Stimulated activated CD4-positive, alpha-beta T cell treated with anti-CD3 and anti-CD28 coated beads, Interleukin-4, amount 100 ng/mL, for 1 hour (primary cell): Measurements from ENCODE around the gene ADNP2.
"Not testable (repeated sequence)": the region's sequence is repeated elsewhere in the genome, so short reads cannot be mapped to it uniquely, and the experiment has no call there.

Experiments
- DNase-seq: peaks from one replicate; pipeline ENCODE4 v3.0.0-alpha.2; 2020

ADNP2 gene

DNA sequence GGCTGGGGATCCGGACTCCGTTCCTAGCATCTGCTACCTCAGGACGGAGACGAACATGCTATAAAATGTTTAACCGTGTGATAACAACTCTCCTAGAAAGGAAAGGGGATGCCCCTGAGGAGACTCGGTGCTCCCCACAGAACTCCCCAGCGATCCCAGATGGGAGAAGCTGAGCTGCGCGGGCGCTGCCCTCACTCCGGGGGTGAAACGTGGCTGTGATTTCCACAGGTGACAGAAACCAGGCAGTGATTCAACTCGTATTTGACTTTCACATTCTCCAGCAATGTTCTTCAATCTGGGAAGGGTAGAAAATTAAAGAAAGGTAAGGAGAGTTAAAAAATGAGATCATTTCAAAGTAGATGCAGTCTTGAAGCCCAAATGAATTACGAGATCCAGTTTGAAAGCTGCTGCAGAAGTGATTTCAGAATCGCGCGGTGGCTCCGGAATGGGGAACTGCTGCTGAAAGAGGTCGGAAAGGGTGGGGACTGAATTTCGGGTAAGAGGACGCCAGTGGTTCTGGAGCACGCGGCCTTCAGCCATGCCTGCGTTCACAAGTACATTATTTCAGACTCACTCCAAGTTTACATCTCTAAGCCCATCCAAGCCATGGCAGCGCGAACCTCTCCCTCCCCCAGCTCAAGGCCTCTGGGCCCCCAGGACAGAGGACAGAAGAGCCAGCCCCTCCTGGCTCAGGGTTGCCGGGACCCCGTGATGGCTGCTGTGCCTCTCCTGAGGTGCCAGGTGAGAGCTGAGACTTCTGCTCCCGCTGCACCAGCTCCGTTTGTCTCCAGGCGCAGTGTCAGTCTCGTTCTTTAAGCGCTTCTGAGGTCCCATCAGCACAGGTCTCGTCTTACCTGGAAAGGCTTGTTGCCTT is 39.5 kb downstream of the ADNP2 start:
- DNase-seq = no peak

DNA sequence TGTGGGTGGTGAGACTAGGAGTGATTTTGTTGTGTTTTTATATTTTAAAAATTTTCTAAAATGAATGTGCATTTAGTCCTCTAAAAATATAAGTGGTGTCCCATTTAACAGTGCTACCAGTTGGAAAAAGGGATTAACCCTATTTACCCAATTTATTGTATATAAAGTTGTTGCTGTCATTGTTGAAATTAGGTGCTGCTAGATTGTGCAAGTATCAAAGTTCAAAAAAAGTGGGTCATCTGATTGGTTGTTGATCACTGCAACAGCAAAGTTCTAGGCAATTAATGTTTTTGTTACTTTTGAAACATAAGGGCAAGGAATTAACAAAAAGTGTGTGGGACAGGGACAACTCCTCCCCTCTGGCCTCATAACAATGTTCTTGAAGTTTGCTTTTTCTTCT is 40.6 kb downstream of the ADNP2 start:
- DNase-seq = no peak

DNA sequence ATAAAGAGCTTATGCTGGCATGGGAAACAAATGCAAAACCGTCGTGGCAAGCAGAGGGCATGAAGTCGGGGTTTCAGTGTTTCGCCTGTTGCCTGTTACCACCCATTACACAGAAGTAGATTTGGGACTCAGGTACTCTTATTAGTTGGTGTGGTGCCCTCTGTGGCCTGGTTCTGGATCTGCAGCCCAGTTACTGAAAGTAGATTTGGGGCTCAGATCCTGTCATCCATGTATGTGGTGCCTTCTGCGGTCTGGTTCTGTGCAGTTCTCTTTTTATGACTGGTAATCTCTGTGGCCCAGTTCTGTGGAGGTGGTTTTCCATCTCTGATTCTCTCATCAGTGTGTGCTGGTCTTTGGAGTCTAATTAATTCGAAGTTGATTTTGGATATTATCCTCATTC is 45.2 kb downstream of the ADNP2 start:
- DNase-seq = peak; percentile 21

DNA sequence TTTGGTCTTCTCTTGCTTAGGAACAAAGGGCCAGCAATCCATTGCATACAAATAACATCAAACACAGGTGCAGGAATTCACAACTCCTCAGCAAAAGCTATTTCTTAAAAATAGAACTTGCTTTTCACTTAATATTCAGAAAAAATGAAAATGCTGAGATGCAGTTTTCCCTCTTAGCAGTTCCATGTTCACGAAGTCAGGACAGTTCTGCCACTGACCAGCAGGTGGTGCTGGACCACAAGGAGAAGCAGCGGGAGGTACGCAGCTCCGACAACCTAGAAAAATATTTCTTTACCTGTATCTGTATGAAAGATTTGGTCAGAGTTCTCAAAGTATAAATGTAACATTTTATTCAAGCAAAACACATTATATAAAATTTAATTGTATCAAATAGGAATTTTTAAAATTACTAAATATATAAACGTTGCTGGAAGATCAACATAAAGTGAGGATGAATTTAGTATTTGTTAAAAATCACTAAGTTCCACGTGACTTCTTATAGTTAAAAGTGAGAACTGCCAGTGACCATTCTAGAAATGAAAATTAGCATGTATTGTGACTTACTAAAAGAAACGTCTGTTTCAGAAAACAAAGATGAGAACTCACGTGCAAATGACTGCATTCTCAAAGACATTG is 48.8 kb downstream of the ADNP2 start:
- DNase-seq = peak; percentile 78

DNA sequence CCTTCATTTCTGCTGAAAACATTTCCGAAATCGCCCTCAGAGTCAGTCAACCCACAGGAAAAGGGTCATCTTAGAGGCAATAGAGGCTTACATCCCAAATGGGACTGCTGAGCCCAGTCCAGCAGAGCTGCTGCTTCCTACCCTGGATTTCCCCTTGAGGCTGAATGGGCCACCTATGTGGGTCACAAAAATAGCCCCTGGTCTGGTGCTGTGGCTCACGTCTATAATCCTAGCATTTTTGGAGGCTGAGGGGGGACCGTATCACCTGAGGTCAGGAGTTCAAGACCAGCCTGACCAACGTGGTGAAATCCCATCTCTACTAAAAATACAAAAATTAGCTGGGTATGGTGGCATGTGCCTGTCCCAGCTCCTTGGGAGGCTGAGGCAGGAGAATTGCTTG is 49.3 kb downstream of the ADNP2 start:
- no peak for DNase-seq

DNA sequence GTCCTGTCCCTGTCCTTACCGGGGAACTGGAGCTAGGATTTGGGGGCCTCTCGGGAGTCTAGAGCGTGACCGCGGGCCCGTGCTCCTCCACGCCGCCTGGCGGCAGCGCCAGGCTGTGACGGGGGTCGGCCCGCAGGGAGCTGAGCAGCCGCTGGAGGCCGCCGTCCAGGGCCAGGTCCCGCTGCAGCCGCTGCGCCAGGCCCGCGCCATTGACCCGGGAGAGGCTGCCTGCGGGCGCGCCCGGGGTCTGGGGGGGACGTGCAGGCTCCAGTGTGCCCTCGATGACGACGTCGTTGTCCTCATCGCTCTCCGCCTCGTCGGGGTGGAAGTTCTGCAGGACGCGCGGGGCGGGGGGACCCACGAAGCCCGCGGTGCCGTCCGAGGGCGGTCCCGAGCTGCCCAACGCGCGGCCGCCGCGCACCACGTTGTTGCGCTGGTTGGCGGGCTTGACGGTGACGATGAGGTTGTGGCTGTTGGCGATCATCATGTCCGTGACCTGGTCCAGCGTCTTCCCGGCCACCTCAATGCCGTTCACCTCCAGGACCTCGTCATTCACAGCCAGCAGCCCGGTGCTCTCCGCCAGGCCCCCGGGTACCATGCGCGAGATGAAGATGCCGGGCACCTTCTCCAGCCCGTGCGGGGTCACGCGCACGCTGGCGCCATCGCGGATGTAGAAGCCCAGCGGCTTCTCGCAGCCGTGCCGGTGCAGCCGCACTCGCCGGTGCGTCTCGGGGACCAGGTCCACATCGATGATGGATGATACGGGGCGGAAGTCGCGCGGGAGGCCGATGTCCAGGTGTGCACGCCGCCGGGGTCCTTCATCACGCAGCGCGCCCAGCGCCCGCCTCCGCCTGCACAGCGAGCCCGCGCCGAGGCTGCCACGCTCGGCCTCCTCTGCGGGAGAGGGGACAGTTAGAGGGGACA is 50.9 kb downstream of the ADNP2 start:
- peak; percentile 40 for DNase-seq

DNA sequence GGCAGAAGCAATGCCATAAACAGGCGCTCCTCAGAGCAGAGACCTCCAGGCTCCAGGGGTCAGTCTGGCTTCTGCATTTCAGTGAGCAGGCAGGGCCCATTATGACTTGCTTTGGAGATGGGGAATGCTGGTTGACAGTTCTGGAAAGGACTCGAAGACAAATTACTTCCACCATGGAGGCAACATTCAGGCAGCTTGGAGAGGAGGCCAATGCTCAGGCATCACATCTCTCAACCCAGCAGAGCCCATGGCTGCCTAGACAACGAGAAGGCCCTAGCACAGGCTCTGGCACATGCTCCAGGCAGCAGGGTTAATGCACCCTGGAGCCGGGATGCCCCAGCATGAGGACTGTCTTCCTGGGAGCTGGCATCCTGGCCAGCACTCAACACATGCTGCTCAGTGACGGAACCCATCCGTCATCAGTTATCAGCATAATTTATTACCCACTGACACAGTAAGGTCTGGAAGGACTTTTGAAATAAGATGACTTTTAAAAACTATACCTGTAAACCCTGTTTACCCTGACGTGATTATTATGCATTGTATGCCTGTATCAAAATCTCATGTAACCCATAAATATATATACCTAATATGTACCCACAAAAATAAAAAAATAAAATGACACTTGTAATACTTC is 52.8 kb downstream of the ADNP2 start:
- DNase-seq = no peak

DNA sequence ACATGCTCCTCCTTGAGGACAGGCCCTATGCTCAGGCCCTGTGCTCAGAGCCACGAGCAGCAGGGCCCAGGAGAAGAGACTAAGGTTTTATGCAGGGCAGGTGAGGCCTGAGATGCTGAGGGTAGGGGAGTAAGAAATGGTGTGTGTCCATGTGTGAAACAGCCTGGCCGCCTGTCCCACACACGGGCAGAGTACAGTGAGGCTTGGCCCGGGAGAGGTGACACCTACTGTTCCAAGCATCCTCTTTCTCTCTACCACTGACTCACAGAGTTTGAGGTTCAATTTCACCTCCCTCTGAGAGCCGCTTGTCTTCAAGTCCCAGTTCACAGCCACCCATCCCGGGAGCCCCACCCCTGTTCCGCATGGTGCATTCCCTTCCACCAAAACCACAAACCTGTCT is 54.1 kb downstream of the ADNP2 start:
- DNase-seq = no peak

DNA sequence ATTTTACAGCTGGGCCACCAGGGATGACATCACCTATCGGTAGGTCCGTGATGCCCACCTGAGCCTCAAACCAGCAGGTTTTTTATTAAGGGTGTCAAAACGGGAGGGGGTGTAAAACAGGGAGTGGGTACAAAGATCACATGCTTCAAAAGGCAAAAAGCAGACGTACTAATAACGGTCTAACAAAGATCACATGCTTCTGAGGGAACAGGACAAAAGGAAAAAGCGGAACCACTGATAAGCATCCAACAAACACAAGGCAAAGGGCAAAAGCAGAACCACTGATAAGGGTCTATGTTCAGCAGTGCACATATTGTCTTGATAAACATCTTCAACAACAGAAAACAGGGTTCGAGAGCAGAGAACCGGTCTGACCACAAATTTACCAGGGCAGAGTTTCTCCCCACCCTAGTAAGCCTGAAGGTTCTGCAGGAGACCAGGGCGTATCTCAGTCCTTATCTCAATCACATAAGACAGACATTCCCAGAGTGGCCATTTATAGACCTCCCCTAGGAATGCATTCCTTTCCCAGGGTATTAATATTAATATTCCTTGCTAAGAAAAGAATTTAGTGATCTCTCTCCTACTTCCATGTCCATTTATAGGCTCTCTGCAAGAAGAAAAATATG is 55.8 kb downstream of the ADNP2 start:
- DNase-seq = not testable (repeated sequence)

DNA sequence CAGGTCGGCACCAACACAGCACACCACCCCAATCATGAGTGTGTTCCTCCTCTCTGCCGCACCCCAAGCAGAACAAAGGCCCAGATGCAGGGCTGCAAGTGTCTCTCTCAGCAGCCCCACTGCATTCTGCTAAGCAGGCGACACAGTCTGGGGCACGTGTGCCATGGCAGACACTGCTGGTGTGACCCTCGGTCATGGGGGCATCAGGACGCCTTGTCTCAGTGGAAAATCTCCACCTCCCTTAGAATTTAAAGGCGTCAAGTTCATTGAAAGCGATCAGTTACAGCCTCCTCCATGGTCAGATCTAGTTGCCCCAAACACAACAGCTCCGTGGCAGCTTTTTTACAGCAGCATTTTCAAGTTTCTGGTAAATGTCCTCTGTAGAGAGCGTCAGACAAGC is 57.2 kb downstream of the ADNP2 start:
- no peak for DNase-seq

DNA sequence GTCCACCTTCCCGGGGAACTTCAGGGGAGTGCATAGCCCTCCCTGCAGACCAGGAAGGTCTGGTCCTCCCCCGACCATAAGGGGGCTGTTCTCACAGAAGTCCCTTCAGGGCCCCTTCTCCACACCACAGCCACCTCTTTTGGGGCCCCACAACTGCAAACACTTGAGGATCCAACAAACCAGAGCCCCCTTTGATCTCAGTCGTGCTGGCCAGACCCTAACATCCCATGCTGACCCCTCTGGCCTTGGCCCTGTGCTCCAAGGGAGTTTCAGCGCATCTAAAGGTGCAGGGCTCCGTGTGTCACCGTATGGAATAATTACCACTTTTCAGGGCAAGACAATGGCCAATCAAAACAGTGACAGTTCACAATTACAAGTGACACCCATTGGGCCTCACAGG is 57.7 kb downstream of the ADNP2 start:
- DNase-seq = no peak

DNA sequence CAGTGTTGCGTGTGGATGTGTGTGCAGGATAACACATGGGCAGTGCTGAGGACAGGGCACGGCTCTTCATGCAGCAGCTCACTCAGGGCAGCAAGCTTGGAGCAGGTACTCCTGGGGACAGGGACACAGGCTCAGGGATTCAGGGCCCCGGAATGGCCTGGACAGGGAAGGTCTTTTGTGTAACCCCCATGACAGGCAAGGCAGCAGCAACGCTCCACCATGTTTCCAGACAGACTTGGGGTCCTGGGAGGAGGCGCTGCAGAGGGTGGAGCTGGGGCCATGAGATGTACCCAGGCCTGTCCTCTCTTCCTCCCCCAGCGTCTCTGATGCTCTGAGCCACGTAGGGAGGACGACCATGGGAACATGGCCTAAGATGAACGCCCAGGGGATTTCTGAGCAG is 58.3 kb downstream of the ADNP2 start:
- DNase-seq = no peak

DNA sequence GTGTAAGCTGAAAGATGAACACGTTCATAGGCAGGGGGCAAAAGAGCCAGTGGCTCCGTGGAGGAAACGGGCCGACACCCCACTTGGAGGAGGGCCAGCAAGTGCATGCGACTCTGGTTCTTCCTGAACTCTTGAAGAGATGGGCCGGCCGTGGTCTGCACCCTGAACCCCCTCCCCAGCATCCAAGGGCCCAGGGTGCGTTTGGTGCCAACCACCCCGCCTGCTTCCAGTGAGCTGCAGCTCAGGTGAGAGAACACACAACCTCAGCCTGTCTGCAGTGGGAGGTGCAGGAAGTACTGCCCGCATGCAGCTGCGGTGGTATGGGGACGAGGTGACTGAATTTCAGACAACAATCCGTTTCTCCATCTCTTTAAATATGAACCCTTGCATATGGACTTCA is 58.9 kb downstream of the ADNP2 start:
- no peak for DNase-seq

DNA sequence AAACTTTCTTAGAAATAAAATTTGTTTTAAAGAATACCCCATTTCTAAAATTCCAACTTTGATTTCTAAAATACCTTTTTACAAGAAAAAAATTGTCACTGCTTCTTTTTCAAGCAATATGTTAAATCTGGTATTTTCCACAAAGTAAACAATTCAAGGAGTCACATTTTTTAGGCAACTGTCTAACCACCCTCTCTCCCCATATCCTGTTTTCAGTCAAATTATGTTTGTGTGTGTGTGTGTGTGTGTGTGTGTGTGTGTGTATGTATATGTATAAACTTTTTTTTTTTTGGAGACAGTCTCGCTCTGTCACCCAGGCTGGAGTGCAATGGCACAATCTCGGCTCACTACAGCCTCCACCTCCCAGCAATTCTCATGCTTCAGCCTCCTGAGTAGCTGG is 59.3 kb downstream of the ADNP2 start:
- DNase-seq = no peak

DNA sequence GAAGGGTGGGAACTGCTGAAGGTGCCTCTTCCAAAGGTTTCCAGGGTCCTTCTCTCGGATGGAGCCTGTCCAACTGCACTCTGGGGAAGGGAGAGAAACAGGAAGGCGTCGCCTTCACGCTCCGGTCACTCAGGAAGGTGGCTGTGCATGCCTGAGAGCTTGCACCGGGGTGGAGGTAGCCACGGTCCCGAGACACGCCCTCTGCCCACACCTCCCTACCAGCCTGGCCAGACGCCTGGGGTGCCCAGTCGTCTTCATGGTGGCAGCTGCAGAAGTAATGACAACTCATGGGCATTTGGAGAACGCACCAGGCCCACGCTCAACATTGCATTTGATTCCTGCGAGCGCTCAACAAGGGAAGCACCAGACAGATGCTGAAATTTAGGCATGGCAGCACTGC is 59.9 kb downstream of the ADNP2 start:
- DNase-seq = no peak

DNA sequence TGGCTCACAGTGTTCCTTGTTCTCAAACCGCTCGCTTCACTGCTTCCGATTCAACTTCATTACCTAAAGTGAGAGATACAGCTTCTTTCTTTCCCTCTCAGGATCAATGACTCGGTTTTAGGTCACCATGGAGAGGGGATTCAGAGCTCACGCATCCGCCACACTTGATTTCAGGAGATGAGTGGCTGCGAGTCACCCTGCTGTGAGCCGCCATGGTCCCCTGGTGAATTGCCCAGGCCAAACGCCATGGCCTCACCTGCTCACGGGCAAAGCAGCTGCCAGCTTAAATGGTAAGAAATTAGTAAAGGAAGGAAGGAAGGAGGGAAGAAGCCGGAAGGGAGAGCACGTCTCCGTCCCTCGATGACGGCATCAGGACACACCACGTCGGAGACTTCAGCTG is 60.5 kb downstream of the ADNP2 start:
- DNase-seq = no peak

DNA sequence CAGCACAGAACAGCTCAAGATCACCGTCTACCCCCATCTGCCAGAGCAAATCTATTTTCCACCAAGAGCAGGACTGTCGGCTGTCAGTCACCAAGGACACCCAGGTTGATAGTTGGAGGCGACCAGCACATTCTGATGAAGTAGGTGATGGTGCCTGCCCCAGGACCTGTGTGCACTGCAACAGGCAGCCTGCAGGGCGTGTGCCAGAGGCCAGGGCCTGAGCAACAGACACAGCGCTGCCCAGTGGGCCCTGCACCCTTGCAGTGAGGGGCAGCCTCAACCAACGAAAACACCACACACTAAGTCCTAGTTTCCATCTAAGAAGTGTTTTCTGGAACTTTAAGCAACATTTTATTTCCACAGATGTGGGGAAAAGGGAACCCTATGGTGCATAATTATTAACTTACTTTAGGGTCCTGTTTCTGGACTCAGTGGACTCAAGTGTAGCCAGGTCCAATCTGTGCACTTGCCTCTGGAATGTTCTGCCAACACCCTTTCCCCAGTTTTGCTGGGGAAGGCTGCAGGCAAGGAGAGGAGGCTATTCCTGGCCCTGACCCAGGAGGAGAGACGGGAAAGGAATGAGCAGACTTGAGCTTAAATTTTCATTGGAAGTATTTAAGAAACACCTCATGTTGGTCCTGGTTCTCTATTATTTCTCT is 61.5 kb downstream of the ADNP2 start:
- DNase-seq = no peak

DNA sequence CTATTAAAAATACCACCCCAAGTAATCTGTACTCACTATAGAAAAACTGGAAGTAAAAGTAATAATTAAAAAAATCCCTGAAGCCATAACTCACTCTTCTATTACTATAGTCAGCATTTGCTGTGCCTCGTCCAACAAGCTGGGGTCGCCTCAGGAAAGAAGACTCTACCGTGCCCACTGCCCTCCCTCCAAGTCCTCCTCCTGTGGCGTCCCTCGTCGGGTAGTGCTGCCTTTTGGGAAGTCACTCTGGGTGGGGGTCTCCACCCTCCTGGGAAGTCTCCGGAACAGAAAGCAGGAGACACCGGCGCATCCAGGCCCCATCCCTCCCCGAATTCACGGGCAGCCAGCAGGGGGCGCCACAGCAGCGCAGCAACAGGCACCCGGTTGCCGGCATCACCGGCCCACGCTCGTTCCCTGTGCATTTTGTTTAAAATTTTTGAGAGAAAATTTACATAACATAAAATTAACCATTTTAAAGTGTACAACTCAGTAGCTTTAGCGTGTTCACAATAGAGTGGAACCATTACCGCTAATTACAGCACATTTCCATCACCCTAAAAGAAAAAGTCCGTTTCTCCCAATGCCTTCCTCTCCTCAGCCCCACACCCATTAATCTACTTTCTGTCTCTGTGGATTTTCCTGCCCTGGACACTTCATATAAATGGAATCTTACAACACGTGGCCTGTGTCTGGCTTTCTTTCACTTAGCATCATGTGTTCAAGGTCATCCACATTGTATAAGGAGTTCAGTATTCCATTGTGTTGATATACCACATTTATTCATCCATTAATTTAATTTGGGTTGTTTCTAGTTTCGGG is 62.2 kb downstream of the ADNP2 start:
- peak; percentile 51 for DNase-seq

DNA sequence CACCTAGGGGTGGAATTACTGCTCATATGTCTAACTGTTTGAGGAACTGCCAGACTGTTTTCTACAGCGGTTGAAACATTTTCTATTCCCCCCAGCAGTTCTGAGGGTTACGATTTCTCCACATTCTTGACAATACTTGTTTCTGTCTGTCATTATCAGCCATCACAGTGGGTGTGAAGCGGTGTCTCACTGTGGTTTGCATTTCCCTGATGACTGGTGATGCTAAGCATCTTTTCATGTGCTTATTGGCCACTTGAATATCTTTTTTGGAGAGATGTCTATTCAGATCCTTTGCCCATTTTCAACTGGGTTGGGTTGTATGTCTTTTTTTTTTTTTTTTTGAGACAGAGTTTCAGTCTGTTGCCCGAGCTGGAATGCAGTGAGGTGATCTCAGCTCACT is 63.0 kb downstream of the ADNP2 start:
- DNase-seq = no peak

DNA sequence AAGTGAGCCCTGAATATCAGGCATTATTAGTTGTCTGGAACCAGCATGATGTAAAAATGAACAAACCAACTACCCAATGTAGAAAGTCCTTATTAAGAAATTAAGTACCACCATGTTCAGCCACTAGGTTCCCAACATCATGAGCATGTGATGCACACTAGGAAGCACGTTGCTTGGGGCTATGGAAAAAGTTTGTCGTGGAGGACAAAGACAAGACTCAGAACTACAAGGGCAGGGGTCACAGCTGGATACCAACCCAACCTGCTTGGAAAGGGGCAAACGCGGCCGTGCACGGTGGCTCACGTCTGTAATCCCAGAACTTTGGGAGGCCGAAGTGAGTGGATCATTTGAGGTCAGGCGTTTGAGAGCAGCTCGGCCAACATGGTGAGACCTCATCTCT is 64.0 kb downstream of the ADNP2 start:
- no peak for DNase-seq
